ENCODE results near the gene DLEC1.

DNA sequence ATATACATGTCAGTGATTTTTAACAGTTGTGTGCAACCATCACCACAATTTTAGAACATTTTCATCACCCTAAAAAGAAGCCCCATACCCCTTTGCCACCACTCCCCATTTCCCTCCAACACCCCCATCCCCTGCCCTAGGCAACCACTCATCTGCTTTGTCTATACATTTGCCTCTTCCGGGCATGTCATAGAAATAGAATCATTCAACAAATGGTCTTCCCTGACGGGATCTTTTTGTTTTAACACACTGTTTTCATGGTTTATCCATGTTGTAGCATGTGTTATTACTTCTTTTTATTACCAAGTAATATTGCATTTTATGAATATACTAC lies 44.4 kb upstream of the DLEC1 start:
- TF ChIP-seq, protein P1, sequence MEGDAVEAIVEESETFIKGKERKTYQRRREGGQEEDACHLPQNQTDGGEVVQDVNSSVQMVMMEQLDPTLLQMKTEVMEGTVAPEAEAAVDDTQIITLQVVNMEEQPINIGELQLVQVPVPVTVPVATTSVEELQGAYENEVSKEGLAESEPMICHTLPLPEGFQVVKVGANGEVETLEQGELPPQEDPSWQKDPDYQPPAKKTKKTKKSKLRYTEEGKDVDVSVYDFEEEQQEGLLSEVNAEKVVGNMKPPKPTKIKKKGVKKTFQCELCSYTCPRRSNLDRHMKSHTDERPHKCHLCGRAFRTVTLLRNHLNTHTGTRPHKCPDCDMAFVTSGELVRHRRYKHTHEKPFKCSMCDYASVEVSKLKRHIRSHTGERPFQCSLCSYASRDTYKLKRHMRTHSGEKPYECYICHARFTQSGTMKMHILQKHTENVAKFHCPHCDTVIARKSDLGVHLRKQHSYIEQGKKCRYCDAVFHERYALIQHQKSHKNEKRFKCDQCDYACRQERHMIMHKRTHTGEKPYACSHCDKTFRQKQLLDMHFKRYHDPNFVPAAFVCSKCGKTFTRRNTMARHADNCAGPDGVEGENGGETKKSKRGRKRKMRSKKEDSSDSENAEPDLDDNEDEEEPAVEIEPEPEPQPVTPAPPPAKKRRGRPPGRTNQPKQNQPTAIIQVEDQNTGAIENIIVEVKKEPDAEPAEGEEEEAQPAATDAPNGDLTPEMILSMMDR (IDR thresholded peaks at IDR 0.05): no peak
- TF ChIP-seq POLR2AphosphoS5 (IDR thresholded peaks at IDR 0.05): no peak
- TF ChIP-seq EP300 (IDR thresholded peaks at IDR 0.05): no peak

Data from gastroesophageal sphincter (tissue), 3 donors.